GM04504 (cell line): ENCODE results near the gene GATA2.

ENCODE experiments used
- DNase-seq: peaks from one replicate; pipeline ENCODE4 v3.0.0-alpha.2; 2012; ENCODE audit warnings: low read depth

Gene GATA2

GRCh38 chr3:128455786-128456748 is 36.9 kb downstream of the GATA2 start:
- no peak for DNase-seq

- no peak for DNase-seq
Observed at GRCh38 chr3:128455116-128455515, 37.9 kb downstream of the GATA2 start.

GRCh38 chr3:128454310-128454618 is 38.7 kb downstream of the GATA2 start:
- no peak for DNase-seq

- DNase-seq = no peak
Observed at GRCh38 chr3:128453501-128454309, 39.3 kb downstream of the GATA2 start.

GRCh38 chr3:128452678-128453275 is 40.2 kb downstream of the GATA2 start:
- DNase-seq = no peak

- no peak for DNase-seq
Observed at GRCh38 chr3:128452120-128452519, 40.9 kb downstream of the GATA2 start.

GRCh38 chr3:128449111-128449638 is 43.8 kb downstream of the GATA2 start:
- DNase-seq = no peak

GRCh38 chr3:128448491-128448890 is 44.5 kb downstream of the GATA2 start:
- DNase-seq = no peak

- no peak for DNase-seq
Observed at GRCh38 chr3:128447561-128448013, 45.4 kb downstream of the GATA2 start.

- DNase-seq = no peak
Observed at GRCh38 chr3:128446821-128447220, 46.2 kb downstream of the GATA2 start.

- no peak for DNase-seq
Observed at GRCh38 chr3:128445357-128445756, 47.6 kb downstream of the GATA2 start.

- no peak for DNase-seq
Observed at GRCh38 chr3:128443771-128444170, 49.2 kb downstream of the GATA2 start.

GRCh38 chr3:128442949-128443348 is 50.1 kb downstream of the GATA2 start:
- no peak for DNase-seq

- no peak for DNase-seq
Observed at GRCh38 chr3:128442070-128442469, 50.9 kb downstream of the GATA2 start.

- DNase-seq = no peak
Observed at GRCh38 chr3:128439226-128439625, 53.8 kb downstream of the GATA2 start.

GRCh38 chr3:128438488-128439072 is 54.4 kb downstream of the GATA2 start:
- DNase-seq = no peak

- no peak for DNase-seq
Observed at GRCh38 chr3:128436214-128436613, 56.8 kb downstream of the GATA2 start.

- DNase-seq = no peak
Observed at GRCh38 chr3:128435561-128435960, 57.4 kb downstream of the GATA2 start.

- no peak for DNase-seq
Observed at GRCh38 chr3:128435058-128435457, 57.9 kb downstream of the GATA2 start.

GRCh38 chr3:128434524-128434923 is 58.5 kb downstream of the GATA2 start:
- DNase-seq = no peak

GRCh38 chr3:128433837-128434165 is 59.2 kb downstream of the GATA2 start:
- DNase-seq = no peak
